H9 (cell line): Measurements from ENCODE around the gene TPM3. TPM values are rescaled to one million over a fixed set of nuclear protein-coding genes. Genes with fewer than 3 reads are reported as not detected.

ENCODE experiments used
- DNase-seq: peaks from one replicate; pipeline ENCODE4 v3.0.0-alpha.2; 2017
- H2AFZ ChIP-seq: one replicate; pipeline ENCODE4 v1.6.1; 2013; ENCODE audit warnings: mild to moderate bottlenecking, low read length, control low read depth, moderate library complexity
- H2AK5ac ChIP-seq: 2 replicates; pipeline ENCODE4 v1.6.1; 2013; ENCODE audit warnings: low read length, control low read depth, mixed read lengths; ENCODE audit not compliant: insufficient read length
- H2BK120ac ChIP-seq: one replicate; pipeline ENCODE4 v1.6.1; 2013; ENCODE audit warnings: low read depth, mild to moderate bottlenecking, low read length, control low read depth, inconsistent platforms; ENCODE audit not compliant: poor library complexity, severe bottlenecking
- H2BK12ac ChIP-seq: 2 replicates; pipeline ENCODE4 v1.6.1; 2013; ENCODE audit warnings: low read length, control low read depth, mixed read lengths, low read depth; ENCODE audit not compliant: insufficient read length
- H2BK15ac ChIP-seq: 2 replicates; pipeline ENCODE4 v1.6.1; 2013; ENCODE audit warnings: low read depth, low read length, control low read depth
- H2BK20ac ChIP-seq: one replicate; pipeline ENCODE4 v1.6.1; 2013; ENCODE audit warnings: low read depth, mild to moderate bottlenecking, low read length, control low read depth, inconsistent platforms; ENCODE audit not compliant: poor library complexity, severe bottlenecking
- H2BK5ac ChIP-seq: 2 replicates; pipeline ENCODE4 v1.6.1; 2013; ENCODE audit warnings: low read length, control low read depth, mixed read lengths; ENCODE audit not compliant: insufficient read length
- H3K14ac ChIP-seq: 2 replicates; pipeline ENCODE4 v1.6.1; 2013; ENCODE audit warnings: low read length, control low read depth; ENCODE audit not compliant: insufficient read depth
- H3K18ac ChIP-seq: 2 replicates; pipeline ENCODE4 v1.6.1; 2013; ENCODE audit warnings: low read depth, mild to moderate bottlenecking, mixed read lengths, low read length, control low read depth; ENCODE audit not compliant: insufficient read length
- H3K23ac ChIP-seq: 2 replicates; pipeline ENCODE4 v1.6.1; 2013; ENCODE audit warnings: low read length, control low read depth, mixed read lengths, low read depth; ENCODE audit not compliant: insufficient read length
- H3K23me2 ChIP-seq: 2 replicates; pipeline ENCODE4 v1.6.1; 2013; ENCODE audit warnings: low read depth, mild to moderate bottlenecking, mixed read lengths, low read length, control low read depth; ENCODE audit not compliant: insufficient read length, poor library complexity, severe bottlenecking
- H3K27ac ChIP-seq: 2 replicates; pipeline ENCODE4 v1.5.1; 2013; ENCODE audit warnings: low read length, control low read depth, mixed read lengths, low read depth; ENCODE audit not compliant: insufficient read length
- H3K27me3 ChIP-seq: 2 replicates; pipeline ENCODE4 v1.6.1; 2013; ENCODE audit warnings: low read length, control low read depth, inconsistent platforms; ENCODE audit not compliant: insufficient read depth
- H3K4ac ChIP-seq: 2 replicates; pipeline ENCODE4 v1.6.1; 2013; ENCODE audit warnings: low read depth, mild to moderate bottlenecking, control low read depth, inconsistent platforms, low read length, moderate library complexity
- H3K4me1 ChIP-seq: 2 replicates; pipeline ENCODE4 v1.6.1; 2013; ENCODE audit warnings: low read length, control low read depth, inconsistent platforms; ENCODE audit not compliant: insufficient read depth
- H3K4me2 ChIP-seq: 2 replicates; pipeline ENCODE4 v1.6.1; 2013; ENCODE audit warnings: low read length, control low read depth, mixed read lengths; ENCODE audit not compliant: insufficient read length, insufficient read depth
- H3K56ac ChIP-seq: 2 replicates; pipeline ENCODE4 v1.6.1; 2013; ENCODE audit warnings: low read depth, mild to moderate bottlenecking, mixed read lengths, low read length, control low read depth; ENCODE audit not compliant: insufficient read length
- H3K79me1 ChIP-seq: 2 replicates; pipeline ENCODE4 v1.6.1; 2013; ENCODE audit warnings: low read depth, mild to moderate bottlenecking, moderate library complexity, low read length, control low read depth, inconsistent platforms; ENCODE audit not compliant: insufficient read depth, poor library complexity, severe bottlenecking
- H3K79me2 ChIP-seq: 2 replicates; pipeline ENCODE4 v1.6.1; 2013; ENCODE audit warnings: low read length, control low read depth, inconsistent platforms; ENCODE audit not compliant: insufficient read depth
- H3K9ac ChIP-seq: 2 replicates; pipeline ENCODE4 v1.6.1; 2013; ENCODE audit warnings: low read length, control low read depth, mixed read lengths; ENCODE audit not compliant: insufficient read length; ENCODE audit errors: extremely low read depth
- H3K9me3 ChIP-seq: one replicate; pipeline ENCODE4 v1.6.1; 2013; ENCODE audit warnings: low read depth, low read length, inconsistent platforms; ENCODE audit not compliant: control insufficient read depth
- H3T11ph ChIP-seq: one replicate; pipeline ENCODE4 v1.6.1; 2013; ENCODE audit warnings: mild to moderate bottlenecking, low read length, control low read depth, inconsistent platforms
- H4K20me1 ChIP-seq: one replicate; pipeline ENCODE4 v1.6.1; 2013; ENCODE audit not compliant: control insufficient read depth, insufficient read length, insufficient read depth
- H4K5ac ChIP-seq: 2 replicates; pipeline ENCODE4 v1.6.1; 2013; ENCODE audit warnings: low read depth, mild to moderate bottlenecking, mixed read lengths, low read length, control low read depth; ENCODE audit not compliant: insufficient read length
- H4K8ac ChIP-seq: replicated peaks from 2 replicates; pipeline ENCODE4 v1.6.1; 2013; ENCODE audit warnings: low read length, control low read depth, mixed read lengths, low read depth; ENCODE audit not compliant: insufficient read length
- H4K91ac ChIP-seq: 2 replicates; pipeline ENCODE4 v1.6.1; 2013; ENCODE audit warnings: low read depth, mild to moderate bottlenecking, moderate library complexity, mixed read lengths, low read length, control low read depth; ENCODE audit not compliant: insufficient read length
- H3K27ac Mint-ChIP-seq, 3 experiments: 2 replicates in 2 of 3; 3 replicates in 1 of 3; pipeline ENCODE4 v1.8.0; 2020 to 2021; ENCODE audit warnings: mixed read lengths in 3 of 3, mild to moderate bottlenecking in 1 of 3, moderate library complexity in 1 of 3
- H3K27me3 Mint-ChIP-seq: 2 replicates; pipeline ENCODE4 v1.8.0; 2021; ENCODE audit warnings: low read depth, mild to moderate bottlenecking, moderate library complexity, mixed read lengths
- H3K36me3 Mint-ChIP-seq, 3 experiments: 2 replicates in 2 of 3; 3 replicates in 1 of 3; pipeline ENCODE4 v1.8.0; 2020 to 2021; ENCODE audit warnings: low read depth in 3 of 3, mixed read lengths in 3 of 3; ENCODE audit not compliant: insufficient read depth in 1 of 3
- H3K4me1 Mint-ChIP-seq, 2 experiments: 2 replicates each; pipeline ENCODE4 v1.8.0; 2020; ENCODE audit warnings: mixed read lengths in 2 of 2
- H3K4me3 Mint-ChIP-seq, 2 experiments: 2 replicates in 1 of 2; 3 replicates in 1 of 2; pipeline ENCODE4 v1.8.0; 2020 to 2021; ENCODE audit warnings: mild to moderate bottlenecking in 2 of 2, mixed read lengths in 2 of 2, moderate library complexity in 1 of 2
- H3K9me3 Mint-ChIP-seq, 2 experiments: 2 replicates in 1 of 2; 3 replicates in 1 of 2; pipeline ENCODE4 v1.8.0; 2020; ENCODE audit warnings: mild to moderate bottlenecking in 2 of 2, mixed read lengths in 2 of 2, moderate library complexity in 1 of 2
- WGBS: extraction: QIAGEN DNeasy Blood & Tissue Kit; methylation state at CpG from one replicate; pipeline ENCODE4 v1.1.7; 2013; ENCODE audit warnings: missing lambda C conversion rate, low lambda C conversion rate, mixed read lengths; ENCODE audit not compliant: insufficient read length; ENCODE audit errors: extremely low coverage; 5-methylcytosine and 5-hydroxymethylcytosine counted together
- total RNA-seq: library from RNA; stranded (reverse); gene quantifications from 2 replicates; pipeline ENCODE4 v1.2.1, GENCODE V29; 2021
- TF ChIP-seq, protein P1 (sequence below): fragments of 200-600 bp; sonication (generic); conservative IDR thresholded peaks from 3 replicates; pipeline ENCODE4 v1.8.0; 2021; ENCODE audit warnings: antibody characterized with exemption, mild to moderate bottlenecking

TPM3 gene
- total RNA-seq, 1 experiment from 2014 or later, result 508 TPM

DNA sequence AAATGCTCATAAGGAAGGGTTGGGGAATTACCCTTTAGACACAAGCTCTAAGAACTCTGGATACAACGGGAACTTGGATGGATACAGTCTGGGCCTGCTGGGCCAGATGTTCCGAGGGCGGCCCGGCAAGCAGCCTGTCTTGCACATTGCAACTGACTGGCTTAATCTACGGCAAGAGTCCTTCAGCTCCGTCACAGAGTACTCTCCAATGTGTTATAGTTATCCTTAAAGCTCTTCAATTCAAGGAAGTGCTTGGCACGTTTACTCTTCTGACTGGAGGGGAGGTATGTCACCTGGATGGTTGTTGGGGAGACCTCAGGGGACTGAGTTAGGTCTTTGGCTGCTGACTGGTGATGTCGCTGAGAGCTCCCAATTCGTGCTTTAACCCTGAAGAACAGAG lies 15.4 kb upstream of the TPM3 start:
- H3K4me2 ChIP-seq, result no peak overlapping the region
- no peaks in the 10 kb centered on the region for H4K20me1 ChIP-seq
- no peak overlapping the region for H2BK20ac ChIP-seq
- H3K79me2 ChIP-seq, result no peaks in the 10 kb centered on the region
- no peaks in the 10 kb centered on the region for H3K27me3 ChIP-seq
- Mint-ChIP-seq H3K36me3 (peaks cover 32 to 64% (median 56%) of the 10 kb centered on the region in 3 experiments), H3K27me3 (no peaks in the 10 kb centered on the region), H3K9me3 (no peaks in the 10 kb centered on the region), H3K27ac (peak overlapping the region in 2 of 3 experiments; percentile 46 to 65; a peak in 1 of 7 replicates), H3K4me1 (no peaks in the 10 kb centered on the region), H3K4me3 (no peak overlapping the region)
- H3K4me1 ChIP-seq, result no peaks in the 10 kb centered on the region
- no peak overlapping the region for H2BK12ac ChIP-seq
- H2AFZ ChIP-seq, result no peak overlapping the region
- no peak overlapping the region for H2BK5ac ChIP-seq
- H3K9me3 ChIP-seq, result no peaks in the 10 kb centered on the region
- H3K9ac ChIP-seq, result no peak overlapping the region
- no peak overlapping the region for H3K4ac ChIP-seq
- H3K18ac ChIP-seq, result no peak overlapping the region
- no peak overlapping the region for H2AK5ac ChIP-seq
- H2BK120ac ChIP-seq, result no peak overlapping the region
- H2BK15ac ChIP-seq, result no peak overlapping the region
- H3K14ac ChIP-seq, result no peak overlapping the region
- DNase-seq, result no peak
- H4K5ac ChIP-seq, result no peak overlapping the region
- H3K56ac ChIP-seq, result no peak overlapping the region
- H4K91ac ChIP-seq, result no peak overlapping the region
- H4K8ac ChIP-seq, result no peak overlapping the region
- no CpG with 5 or more reads among the region's 9 CpGs for WGBS
- no peak overlapping the region for H3T11ph ChIP-seq
- no peaks in the 10 kb centered on the region for H3K79me1 ChIP-seq
- no peaks in the 10 kb centered on the region for H3K23me2 ChIP-seq
- H3K27ac ChIP-seq, result no peak overlapping the region
- no peak overlapping the region for H3K23ac ChIP-seq
- TF ChIP-seq, protein P1, sequence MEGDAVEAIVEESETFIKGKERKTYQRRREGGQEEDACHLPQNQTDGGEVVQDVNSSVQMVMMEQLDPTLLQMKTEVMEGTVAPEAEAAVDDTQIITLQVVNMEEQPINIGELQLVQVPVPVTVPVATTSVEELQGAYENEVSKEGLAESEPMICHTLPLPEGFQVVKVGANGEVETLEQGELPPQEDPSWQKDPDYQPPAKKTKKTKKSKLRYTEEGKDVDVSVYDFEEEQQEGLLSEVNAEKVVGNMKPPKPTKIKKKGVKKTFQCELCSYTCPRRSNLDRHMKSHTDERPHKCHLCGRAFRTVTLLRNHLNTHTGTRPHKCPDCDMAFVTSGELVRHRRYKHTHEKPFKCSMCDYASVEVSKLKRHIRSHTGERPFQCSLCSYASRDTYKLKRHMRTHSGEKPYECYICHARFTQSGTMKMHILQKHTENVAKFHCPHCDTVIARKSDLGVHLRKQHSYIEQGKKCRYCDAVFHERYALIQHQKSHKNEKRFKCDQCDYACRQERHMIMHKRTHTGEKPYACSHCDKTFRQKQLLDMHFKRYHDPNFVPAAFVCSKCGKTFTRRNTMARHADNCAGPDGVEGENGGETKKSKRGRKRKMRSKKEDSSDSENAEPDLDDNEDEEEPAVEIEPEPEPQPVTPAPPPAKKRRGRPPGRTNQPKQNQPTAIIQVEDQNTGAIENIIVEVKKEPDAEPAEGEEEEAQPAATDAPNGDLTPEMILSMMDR, result no peak
